Common myeloid progenitor, CD34-positive (primary cell): ENCODE measurements around the gene IL20RA. TPM values are rescaled to one million over a fixed set of nuclear protein-coding genes. Genes with fewer than 3 reads are reported as not detected.
A peak's percentile ranks its signal among the peaks of the same experiment; 100 is the strongest.

Experiments
- CTCF ChIA-PET: fragments of 350-600 bp; sonication (Branson Sonifier 250); formaldehyde crosslinking; loops from one replicate; lab custom pipeline; 2021; ENCODE audit warnings: antibody characterized with exemption; lab: Charles Lee
- POLR2A ChIA-PET: fragments of 350-600 bp; sonication (Branson Sonifier 250); formaldehyde crosslinking; loops from one replicate; lab custom pipeline; 2021; ENCODE audit warnings: antibody characterized with exemption; lab: Charles Lee
- DNase-seq, 3 donors: peaks; one replicate each; pipeline versions ENCODE4 v3.0.0 to v3.0.0-alpha.2; 2013
- H3K27ac ChIP-seq, 2 experiments: 1 replicate in 1 of 2; 2 replicates in 1 of 2; pipeline ENCODE4 v1.7.0; 2013; ENCODE audit warnings: inconsistent platforms in 2 of 2, low read length in 2 of 2, mild to moderate bottlenecking in 2 of 2, low read depth in 1 of 2, moderate library complexity in 1 of 2; ENCODE audit not compliant: severe bottlenecking in 2 of 2, insufficient read depth in 1 of 2, poor library complexity in 1 of 2
- H3K27me3 ChIP-seq, 5 experiments: replicated peaks in 2 of 5; 1 replicate in 3 of 5; 2 replicates in 2 of 5; pipeline versions ENCODE4 v1.6.1 to v1.7.0; 2013; ENCODE audit warnings: low read length in 4 of 5, mild to moderate bottlenecking in 2 of 5, moderate library complexity in 2 of 5, inconsistent platforms in 1 of 5; ENCODE audit not compliant: insufficient read depth in 5 of 5, control insufficient read depth in 4 of 5
- H3K36me3 ChIP-seq, 4 experiments: 1 replicate in 2 of 4; 2 replicates in 2 of 4; pipeline versions ENCODE4 v1.6.1 to v1.7.0; 2013; ENCODE audit warnings: low read length in 3 of 4, control low read depth in 1 of 4, mild to moderate bottlenecking in 1 of 4; ENCODE audit not compliant: control insufficient read depth in 4 of 4, insufficient read depth in 4 of 4
- H3K4me1 ChIP-seq, 4 experiments: 1 replicate in 3 of 4; 2 replicates in 1 of 4; pipeline versions ENCODE4 v1.6.1 to v1.7.1; 2013; ENCODE audit warnings: low read length in 3 of 4, mild to moderate bottlenecking in 3 of 4, control low read depth in 1 of 4, inconsistent platforms in 1 of 4, moderate library complexity in 1 of 4; ENCODE audit not compliant: control insufficient read depth in 4 of 4, insufficient read depth in 4 of 4; ENCODE audit errors: control extremely low read depth in 1 of 4
- H3K4me3 ChIP-seq, 7 experiments: 1 replicate in 4 of 7; 2 replicates in 3 of 7; pipeline versions ENCODE4 v1.5.1 to v1.7.0; 2013; ENCODE audit warnings: mild to moderate bottlenecking in 7 of 7, low read length in 6 of 7, moderate library complexity in 6 of 7, inconsistent platforms in 2 of 7, low read depth in 2 of 7, control low read depth in 1 of 7; ENCODE audit not compliant: insufficient read depth in 4 of 7, control insufficient read depth in 1 of 7; ENCODE audit errors: extremely low read depth in 1 of 7
- H3K9me3 ChIP-seq, 5 experiments: 1 replicate in 4 of 5; 2 replicates in 1 of 5; pipeline versions ENCODE4 v1.6.1 to v1.7.1; 2013; ENCODE audit warnings: low read length in 4 of 5, mild to moderate bottlenecking in 2 of 5, inconsistent platforms in 1 of 5, low read depth in 1 of 5, moderate library complexity in 1 of 5; ENCODE audit not compliant: control insufficient read depth in 4 of 5, insufficient read depth in 2 of 5; ENCODE audit errors: control extremely low read depth in 1 of 5
- WGBS: methylation state at CpG from one replicate; pipeline ENCODE4 v1.1.5; 2013; ENCODE audit not compliant: insufficient coverage; 5-methylcytosine and 5-hydroxymethylcytosine counted together
- polyA plus RNA-seq: library from polyadenylated mRNA; unstranded; fragments of 120-200 nt; gene quantifications from one replicate; pipeline ENCODE4 v1.2.1, GENCODE V29; 2013

IL20RA gene
- not detected for polyA plus RNA-seq

GRCh38 chr6:137044366-137045221, at the start of gene IL20RA:
Gene IL20RA (minus strand): TSS chr6:137044965. CDS start chr6:137044728, 237 bp downstream.
- peak in 2 of 3 donors; percentile 38 to 51 for DNase-seq
- no peaks in the 10 kb centered on the region for H3K36me3 ChIP-seq
- POLR2A ChIA-PET: no interaction called here
- H3K4me3 ChIP-seq: peak within 1 kb of the TSS; percentile 15 to 82 (median 70)
- no peak within 1 kb of the TSS for H3K27ac ChIP-seq
- peaks cover 0 to 15% (median 6%) of the 10 kb centered on the region in 5 experiments for H3K9me3 ChIP-seq
- WGBS: 16% methylated on average over 75 of the region's 83 CpGs
- peaks cover 36 to 98% (median 58%) of the 10 kb centered on the region in 5 experiments for H3K27me3 ChIP-seq
- CTCF ChIA-PET: no interaction called here
- H3K4me1 ChIP-seq: peaks cover 0 to 15% (median 12%) of the 10 kb centered on the region in 4 experiments

- H3K4me3 ChIP-seq: no peak overlapping the region
- ChIA-PET CTCF (interaction anchor here (0.6 to 3.3 kb wide), 11 partner anchors 8 to 1062 kb away, joined by 3 to 21 read pairs (median 3); no protein-coding TSS in a partner anchor), POLR2A (no interaction called here)
- no peaks in the 10 kb centered on the region for H3K4me1 ChIP-seq
- no peaks in the 10 kb centered on the region for H3K36me3 ChIP-seq
- H3K9me3 ChIP-seq: no peaks in the 10 kb centered on the region
- peaks cover 0 to 3% (median 0%) of the 10 kb centered on the region in 5 experiments for H3K27me3 ChIP-seq
- WGBS: 86% methylated on average over 4 of the region's 6 CpGs
- H3K27ac ChIP-seq: no peak overlapping the region
- DNase-seq: no peak
Observed at GRCh38 chr6:137093183-137094069, 48.7 kb upstream of the IL20RA start.

- Histone ChIP-seq H3K4me1 (peaks cover 0 to 6% (median 3%) of the 10 kb centered on the region in 4 experiments), H3K36me3 (no peaks in the 10 kb centered on the region), H3K9me3 (no peaks in the 10 kb centered on the region), H3K27me3 (peaks cover 0 to 3% (median 0%) of the 10 kb centered on the region in 5 experiments), H3K27ac (no peak overlapping the region), H3K4me3 (no peak overlapping the region)
- DNase-seq: no peak
- no CpG with 5 or more reads among the region's 1 CpG for WGBS
- POLR2A ChIA-PET: no interaction called here
- CTCF ChIA-PET: interaction anchor here (1.8 kb wide), 1 partner anchor 222 kb away, joined by 6 read pairs; no protein-coding TSS in a partner anchor
Observed at GRCh38 chr6:137092018-137092417, 47.3 kb upstream of the IL20RA start.

- ChIA-PET POLR2A (no interaction called here), CTCF (interaction anchor here (0.8 to 2.8 kb wide), 4 partner anchors 9 to 226 kb away, joined by 3 to 13 read pairs (median 4); no protein-coding TSS in a partner anchor)
Observed at GRCh38 chr6:137089305-137089704, 44.5 kb upstream of the IL20RA start.

GRCh38 chr6:137087902-137088301, 43.1 kb upstream of the IL20RA start:
- H3K27me3 ChIP-seq: peaks cover 0 to 3% (median 0%) of the 10 kb centered on the region in 5 experiments
- peaks cover 0 to 6% (median 3%) of the 10 kb centered on the region in 4 experiments for H3K4me1 ChIP-seq
- DNase-seq: peak; percentile 13 to 76 (median 74)
- H3K4me3 ChIP-seq: no peak overlapping the region
- H3K9me3 ChIP-seq: no peaks in the 10 kb centered on the region
- no peaks in the 10 kb centered on the region for H3K36me3 ChIP-seq
- CTCF ChIA-PET: interaction anchor here (0.6 to 2.8 kb wide), 3 partner anchors 10 to 429 kb away, joined by 3 to 13 read pairs (median 3); no protein-coding TSS in a partner anchor
- no CpG with 5 or more reads among the region's 3 CpGs for WGBS
- H3K27ac ChIP-seq: no peak overlapping the region
- POLR2A ChIA-PET: interaction anchor here (1.0 kb wide), 1 partner anchor 108 kb away, joined by 3 read pairs; no protein-coding TSS in a partner anchor

More at GRCh38 chr6:137089305-137089704, 44.5 kb upstream of the IL20RA start:
- Histone ChIP-seq H3K9me3 (no peaks in the 10 kb centered on the region), H3K27ac (no peak overlapping the region), H3K27me3 (peaks cover 0 to 3% (median 0%) of the 10 kb centered on the region in 5 experiments), H3K4me3 (no peak overlapping the region), H3K36me3 (no peaks in the 10 kb centered on the region), H3K4me1 (peaks cover 0 to 6% (median 3%) of the 10 kb centered on the region in 4 experiments)
- DNase-seq: peak in 1 of 3 donors; percentile 16
- WGBS: 42% methylated on average over 4 of the region's 5 CpGs

- H3K36me3 ChIP-seq: no peaks in the 10 kb centered on the region
- no CpG with 5 or more reads among the region's 1 CpG for WGBS
- H3K4me1 ChIP-seq: peaks cover 0 to 6% (median 3%) of the 10 kb centered on the region in 4 experiments
- ChIA-PET POLR2A (no interaction called here), CTCF (interaction anchor here (1.2 to 2.0 kb wide), 2 partner anchors 9 to 201 kb away, joined by 4 to 8 read pairs; no protein-coding TSS in a partner anchor)
- H3K4me3 ChIP-seq: no peak overlapping the region
- H3K27ac ChIP-seq: no peak overlapping the region
- DNase-seq: no peak
- H3K27me3 ChIP-seq: peaks cover 0 to 3% (median 0%) of the 10 kb centered on the region in 5 experiments
- no peaks in the 10 kb centered on the region for H3K9me3 ChIP-seq
Observed at GRCh38 chr6:137086031-137086430, 41.3 kb upstream of the IL20RA start.
